ENCODE data around the gene RGS9. TPM values are rescaled to one million over a fixed set of nuclear protein-coding genes. Genes with fewer than 3 reads are reported as not detected.

The RGS9 gene
- total RNA-seq, 1 donor from 2014 or later: 3.2 TPM

- ATAC-seq (ENCODE audit: low read depth) (no peak), DNase-seq (no peak)
- H3K4me3 Mint-ChIP-seq: no peak overlapping the region
- peaks cover 4% of the 10 kb centered on the region for H3K9me3 Mint-ChIP-seq
- intact Hi-C loops (cut with micrococcal nuclease): loop anchor here (10.0 kb wide), 1 partner anchor 320 kb away; no protein-coding TSS in a partner anchor
- H3K27me3 Mint-ChIP-seq: peaks cover 20% of the 10 kb centered on the region
- POLR2A ChIA-PET: no interaction called here
- H3K36me3 Mint-ChIP-seq (ENCODE audit: low read depth): no peaks in the 10 kb centered on the region
- H3K4me1 Mint-ChIP-seq: no peaks in the 10 kb centered on the region
- CTCF ChIA-PET: no interaction called here
- no peak overlapping the region for H3K27ac Mint-ChIP-seq
- TF ChIP-seq CTCF (IDR thresholded peaks at IDR 0.05): no peak
Measured at GRCh38 chr17:65235284-65235683, 98.1 kb downstream of the RGS9 start.

DNA sequence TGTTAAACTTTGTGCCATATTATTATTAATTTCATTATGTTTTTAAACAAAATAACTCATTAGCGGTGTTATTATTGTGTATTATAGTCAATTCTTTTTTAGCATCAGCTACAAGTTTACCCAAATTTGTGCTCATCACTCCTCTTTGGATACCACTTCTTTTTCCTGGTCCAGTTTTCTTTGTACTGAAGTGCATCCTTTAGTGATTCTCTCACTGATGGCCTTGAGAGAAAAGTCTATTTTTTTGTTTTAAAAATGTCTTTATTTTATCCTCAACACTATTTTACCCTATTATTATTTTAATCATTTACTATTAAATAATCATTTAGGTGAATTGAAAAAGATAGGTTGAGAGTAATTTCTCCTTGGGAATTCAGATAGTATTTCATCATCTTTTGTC lies 99.2 kb downstream of the RGS9 start:
- CTCF ChIA-PET: no interaction called here
- no peak overlapping the region for H3K4me3 Mint-ChIP-seq
- H3K9me3 Mint-ChIP-seq: peaks cover 4% of the 10 kb centered on the region
- no peak for TF ChIP-seq CTCF (IDR thresholded peaks at IDR 0.05)
- peaks cover 19% of the 10 kb centered on the region for H3K27me3 Mint-ChIP-seq
- no peaks in the 10 kb centered on the region for H3K36me3 Mint-ChIP-seq (ENCODE audit: low read depth)
- ATAC-seq (ENCODE audit: low read depth): no peak
- no peaks in the 10 kb centered on the region for H3K4me1 Mint-ChIP-seq
- DNase-seq: no peak
- POLR2A ChIA-PET: no interaction called here
- H3K27ac Mint-ChIP-seq: no peak overlapping the region
- intact Hi-C loops (cut with micrococcal nuclease): loop anchor here (10.0 kb wide), 1 partner anchor 318 kb away; no protein-coding TSS in a partner anchor

DNA sequence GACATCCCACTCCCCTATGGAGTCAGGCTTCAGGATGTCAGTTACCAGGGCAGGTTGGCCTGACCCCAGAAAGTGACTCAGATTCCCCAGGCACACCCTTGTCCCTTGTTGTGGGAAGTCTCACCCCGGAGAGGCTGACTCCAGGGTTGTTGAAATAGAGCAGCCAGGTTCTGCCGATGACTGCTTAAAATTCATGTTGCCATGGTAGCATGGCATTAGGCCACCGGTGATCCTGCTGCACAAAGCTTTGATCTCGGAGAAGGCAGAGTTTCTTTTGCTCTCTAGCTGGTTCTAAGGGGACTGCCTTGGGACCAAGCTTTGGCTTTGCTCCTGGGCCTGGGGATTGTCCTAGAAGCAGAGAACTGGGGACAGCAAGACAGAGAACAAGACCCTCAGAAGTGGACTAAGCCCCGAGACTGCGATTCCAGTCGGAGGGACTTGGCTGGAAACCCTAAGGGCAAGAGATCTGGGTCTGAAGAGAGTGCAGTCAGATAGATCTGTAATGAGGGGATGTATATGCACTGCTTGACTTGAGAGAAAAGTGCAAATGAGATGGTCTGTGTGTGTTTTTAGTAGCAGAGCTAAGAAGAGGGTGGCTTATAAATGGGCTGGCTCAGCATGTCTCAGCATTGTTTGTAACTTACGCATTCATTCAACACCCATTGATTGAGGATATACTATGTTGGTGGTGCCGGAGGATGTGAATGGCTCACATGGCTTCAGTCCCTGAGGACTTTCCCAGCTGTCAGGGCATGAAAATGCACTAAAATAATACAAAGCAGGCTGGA lies 106.9 kb downstream of the RGS9 start:
- Mint-ChIP-seq H3K27me3 (peaks cover 26% of the 10 kb centered on the region), H3K4me3 (no peak overlapping the region), H3K27ac (no peak overlapping the region), H3K4me1 (no peaks in the 10 kb centered on the region), H3K9me3 (no peaks in the 10 kb centered on the region), H3K36me3 (ENCODE audit: low read depth) (no peaks in the 10 kb centered on the region)
- intact Hi-C loops (cut with micrococcal nuclease): no loop called here
- ChIA-PET CTCF (no interaction called here), POLR2A (no interaction called here)
- DNase-seq (no peak), ATAC-seq (ENCODE audit: low read depth) (no peak)
- no peak for TF ChIP-seq CTCF (IDR thresholded peaks at IDR 0.05)

GRCh38 chr17:65246252-65246651 lies 109.1 kb downstream of the RGS9 start:
- ChIA-PET POLR2A (no interaction called here), CTCF (no interaction called here)
- Mint-ChIP-seq H3K4me1 (no peaks in the 10 kb centered on the region), H3K27me3 (peaks cover 37% of the 10 kb centered on the region), H3K4me3 (no peak overlapping the region), H3K27ac (no peak overlapping the region), H3K9me3 (no peaks in the 10 kb centered on the region), H3K36me3 (ENCODE audit: low read depth) (no peaks in the 10 kb centered on the region)
- DNase-seq: no peak
- no peak for ATAC-seq (ENCODE audit: low read depth)
- intact Hi-C loops (cut with micrococcal nuclease): no loop called here
- TF ChIP-seq CTCF (IDR thresholded peaks at IDR 0.05): no peak

DNA sequence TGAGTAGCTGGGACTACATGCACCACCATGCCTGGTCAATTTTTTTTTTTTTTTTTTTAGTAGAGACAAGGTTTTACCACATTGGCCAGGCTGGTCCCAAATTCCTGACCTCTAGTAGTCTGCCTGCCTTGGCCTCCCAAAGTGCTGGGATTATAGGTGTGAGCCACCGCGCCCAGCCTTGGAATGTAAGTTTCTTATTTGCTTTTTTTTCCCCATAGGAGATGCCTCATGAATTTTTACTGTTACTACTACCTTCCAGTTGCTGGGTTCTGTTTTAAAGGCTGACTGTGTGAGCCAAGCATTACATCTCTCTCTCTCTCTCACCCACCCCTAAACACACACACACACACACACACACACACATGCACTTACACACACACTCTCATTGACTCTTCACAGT lies 112.6 kb downstream of the RGS9 start:
- ATAC-seq (ENCODE audit: low read depth): no peak
- CTCF ChIA-PET: no interaction called here
- Mint-ChIP-seq H3K4me3 (no peak overlapping the region), H3K9me3 (no peaks in the 10 kb centered on the region), H3K27me3 (peaks cover 43% of the 10 kb centered on the region), H3K27ac (no peak overlapping the region), H3K4me1 (no peaks in the 10 kb centered on the region), H3K36me3 (ENCODE audit: low read depth) (no peaks in the 10 kb centered on the region)
- intact Hi-C loops (cut with micrococcal nuclease): no loop called here
- no peak for DNase-seq
- POLR2A ChIA-PET: no interaction called here
- TF ChIP-seq CTCF (IDR thresholded peaks at IDR 0.05): no peak

Measured in activated B cell treated with CpG ODN at 0.5 μM for 24 hours (primary cell).